Measurements from ENCODE around the gene C14orf93. TPM values are rescaled to one million over a fixed set of nuclear protein-coding genes. Genes with fewer than 3 reads are reported as not detected.

The C14orf93 gene
- total RNA-seq, 5 donors from 2014 or later (not counting 1 experiment from before 2014, with no cell fraction given), result 10.8 to 13.7 (median 12.4) TPM

DNA sequence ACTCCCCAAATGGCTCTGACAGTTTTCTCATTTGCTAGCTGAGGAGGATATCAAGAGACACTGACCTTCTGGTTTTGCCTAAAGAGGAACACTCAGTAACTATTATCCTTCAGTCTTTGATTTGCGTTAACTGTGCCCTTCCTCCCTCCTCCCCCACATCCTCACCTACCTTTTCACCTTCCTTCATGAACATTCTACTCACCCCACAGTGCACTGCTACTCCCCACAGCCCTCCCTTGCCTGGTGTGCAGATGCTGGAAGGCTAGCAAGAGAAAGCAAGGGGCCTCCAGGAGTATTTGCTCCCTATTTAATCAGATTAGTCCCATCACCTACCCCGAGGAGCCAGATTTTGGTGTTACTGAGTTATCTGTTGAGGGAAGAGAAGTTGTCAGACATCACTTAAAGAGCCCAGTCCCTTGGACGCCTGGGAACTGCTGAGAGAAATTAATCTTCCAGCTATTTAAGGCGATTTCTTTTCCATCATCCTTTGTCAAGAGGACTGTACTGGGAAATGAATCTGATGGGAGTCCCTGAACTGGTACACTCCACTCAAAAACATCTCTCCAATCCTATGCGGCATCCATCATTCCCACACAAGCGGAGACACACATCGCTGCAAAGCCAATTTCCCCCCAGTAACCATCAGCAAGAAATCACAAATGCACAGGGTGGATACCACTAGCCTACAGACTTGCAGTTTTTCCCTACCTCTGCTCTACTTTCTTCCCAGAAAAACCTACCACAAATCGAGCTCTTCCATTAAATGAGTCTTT is 13.3 kb upstream of the C14orf93 start:
- no peaks in the 10 kb centered on the region for H3K27me3 Mint-ChIP-seq
- DNase-seq (peak in 2 of 35 experiments; percentile 11 to 12), ATAC-seq (replicated peaks in 1 of 4) (peak; percentile 38 to 60 (median 46))
- H3K36me3 Mint-ChIP-seq, result peaks cover 24% of the 10 kb centered on the region
- CTCF ChIA-PET, result interaction anchor here (0.5 to 3.0 kb wide), 6 partner anchors 26 to 68 kb away, joined by 3 to 11 read pairs (median 4); no protein-coding TSS in a partner anchor
- H3K27ac ChIP-seq (ENCODE audit: low read length), result peak overlapping the region; percentile 22
- H3K36me3 ChIP-seq (ENCODE audit: control insufficient read depth in 2 of 2, extremely low read depth in 1 of 2, insufficient read depth in 1 of 2, low read length in 1 of 2), result peaks cover 0 to 15% of the 10 kb centered on the region in 2 donors
- H3K4me3 Mint-ChIP-seq, result peak overlapping the region; percentile 22 to 71 (median 67)
- no peaks in the 10 kb centered on the region for H3K9me3 Mint-ChIP-seq
- H3K27me3 ChIP-seq (replicated peaks in 1 of 2; ENCODE audit: control insufficient read depth in 2 of 2, extremely low read depth in 1 of 2, insufficient read depth in 2 of 2, low read length in 1 of 2), result no peaks in the 10 kb centered on the region
- POLR2A ChIA-PET, result interaction anchor here (0.6 to 1.0 kb wide), 4 partner anchors 10 to 457 kb away, joined by 3 to 6 read pairs (median 4); no protein-coding TSS in a partner anchor
- H3K4me1 Mint-ChIP-seq, result peaks cover 55 to 64% (median 56%) of the 10 kb centered on the region in 3 donors
- H3K4me1 ChIP-seq (ENCODE audit: control insufficient read depth in 1 of 2, extremely low read depth in 1 of 2, insufficient read depth in 2 of 2, low read length in 2 of 2), result peaks cover 33 to 39% of the 10 kb centered on the region in 2 experiments
- H3K9me3 ChIP-seq, result no peaks in the 10 kb centered on the region
- WGBS (ENCODE audit: insufficient coverage), result 90% methylated on average over 2 of the region's 8 CpGs
- H3K4me3 ChIP-seq (ENCODE audit: control insufficient read depth in 1 of 2, extremely low read depth in 1 of 2, low read length in 1 of 2), result no peak overlapping the region
- H3K27ac Mint-ChIP-seq, result peak overlapping the region; percentile 77 to 90

- H3K4me1 ChIP-seq (ENCODE audit: control insufficient read depth in 1 of 2, extremely low read depth in 1 of 2, insufficient read depth in 2 of 2, low read length in 2 of 2), result peaks cover 30 to 38% of the 10 kb centered on the region in 2 experiments
- peak overlapping the region; percentile 71 to 76 (median 71) for H3K4me3 Mint-ChIP-seq
- 92% methylated on average over 5 of the region's 7 CpGs for WGBS (ENCODE audit: insufficient coverage)
- no peaks in the 10 kb centered on the region for H3K27me3 ChIP-seq (replicated peaks in 1 of 2; ENCODE audit: control insufficient read depth in 2 of 2, extremely low read depth in 1 of 2, insufficient read depth in 2 of 2, low read length in 1 of 2)
- POLR2A ChIA-PET, result interaction anchor here in 1 of 2 donors (0.5 to 0.6 kb wide), 3 partner anchors 10 to 107 kb away, joined by 3 to 6 read pairs (median 4); no protein-coding TSS in a partner anchor
- peaks cover 48 to 56% (median 49%) of the 10 kb centered on the region in 3 donors for H3K4me1 Mint-ChIP-seq
- DNase-seq (no peak), ATAC-seq (replicated peaks in 1 of 4) (no peak)
- CTCF ChIA-PET, result interaction anchor here in 1 of 2 donors (0.8 to 3.0 kb wide), 2 partner anchors 26 to 36 kb away, joined by 3 to 11 read pairs; no protein-coding TSS in a partner anchor
- H3K27ac ChIP-seq (ENCODE audit: low read length), result no peak overlapping the region
- no peaks in the 10 kb centered on the region for H3K27me3 Mint-ChIP-seq
- peak overlapping the region; percentile 83 to 95 for H3K27ac Mint-ChIP-seq
- H3K9me3 ChIP-seq, result no peaks in the 10 kb centered on the region
- peaks cover 0 to 15% of the 10 kb centered on the region in 2 donors for H3K36me3 ChIP-seq (ENCODE audit: control insufficient read depth in 2 of 2, extremely low read depth in 1 of 2, insufficient read depth in 1 of 2, low read length in 1 of 2)
- H3K36me3 Mint-ChIP-seq, result peaks cover 17% of the 10 kb centered on the region
- H3K4me3 ChIP-seq (ENCODE audit: control insufficient read depth in 1 of 2, extremely low read depth in 1 of 2, low read length in 1 of 2), result no peak overlapping the region
- H3K9me3 Mint-ChIP-seq, result no peaks in the 10 kb centered on the region
Measured at GRCh38 chr14:23021889-23022442, 12.0 kb upstream of the C14orf93 start.

- Mint-ChIP-seq H3K27me3 (no peaks in the 10 kb centered on the region), H3K36me3 (peaks cover 17% of the 10 kb centered on the region), H3K4me3 (peak overlapping the region; percentile 71 to 76 (median 71)), H3K27ac (peak overlapping the region; percentile 83 to 95), H3K9me3 (no peaks in the 10 kb centered on the region), H3K4me1 (peaks cover 48 to 56% (median 49%) of the 10 kb centered on the region in 3 donors)
- DNase-seq (no peak), ATAC-seq (replicated peaks in 1 of 4) (peak in 1 of 4 experiments; percentile 20)
- Histone ChIP-seq H3K9me3 (no peaks in the 10 kb centered on the region), H3K36me3 (ENCODE audit: control insufficient read depth in 2 of 2, extremely low read depth in 1 of 2, insufficient read depth in 1 of 2, low read length in 1 of 2) (peaks cover 0 to 15% of the 10 kb centered on the region in 2 donors), H3K4me1 (ENCODE audit: control insufficient read depth in 1 of 2, extremely low read depth in 1 of 2, insufficient read depth in 2 of 2, low read length in 2 of 2) (peaks cover 30 to 38% of the 10 kb centered on the region in 2 experiments), H3K27me3 (replicated peaks in 1 of 2; ENCODE audit: control insufficient read depth in 2 of 2, extremely low read depth in 1 of 2, insufficient read depth in 2 of 2, low read length in 1 of 2) (no peaks in the 10 kb centered on the region), H3K27ac (ENCODE audit: low read length) (no peak overlapping the region), H3K4me3 (ENCODE audit: control insufficient read depth in 1 of 2, extremely low read depth in 1 of 2, low read length in 1 of 2) (no peak overlapping the region)
- ChIA-PET CTCF (interaction anchor here (0.7 to 3.0 kb wide), 5 partner anchors 14 to 35 kb away, joined by 4 to 11 read pairs (median 5); no protein-coding TSS in a partner anchor), POLR2A (interaction anchor here in 1 of 2 donors (0.5 to 0.6 kb wide), 2 partner anchors 9 to 106 kb away, joined by 3 to 4 read pairs; no protein-coding TSS in a partner anchor)
- WGBS (ENCODE audit: insufficient coverage), result 54% methylated on average over 4 of the region's 9 CpGs
Measured at GRCh38 chr14:23021434-23021833, 11.5 kb upstream of the C14orf93 start.

- Mint-ChIP-seq H3K36me3 (peaks cover 9% of the 10 kb centered on the region), H3K27me3 (no peaks in the 10 kb centered on the region), H3K27ac (peak overlapping the region; percentile 83 to 95), H3K4me1 (peaks cover 43 to 55% (median 45%) of the 10 kb centered on the region in 3 donors), H3K4me3 (peak overlapping the region; percentile 71 to 76 (median 71)), H3K9me3 (no peaks in the 10 kb centered on the region)
- peaks cover 28 to 38% of the 10 kb centered on the region in 2 experiments for H3K4me1 ChIP-seq (ENCODE audit: control insufficient read depth in 1 of 2, extremely low read depth in 1 of 2, insufficient read depth in 2 of 2, low read length in 2 of 2)
- H3K36me3 ChIP-seq (ENCODE audit: control insufficient read depth in 2 of 2, extremely low read depth in 1 of 2, insufficient read depth in 1 of 2, low read length in 1 of 2), result peaks cover 0 to 6% of the 10 kb centered on the region in 2 donors
- peak overlapping the region in 1 of 2 donors; percentile 2 for H3K4me3 ChIP-seq (ENCODE audit: control insufficient read depth in 1 of 2, extremely low read depth in 1 of 2, low read length in 1 of 2)
- POLR2A ChIA-PET, result interaction anchor here in 1 of 2 donors (0.6 to 0.7 kb wide), 2 partner anchors 10 to 254 kb away, joined by 3 to 4 read pairs; partner anchors contain the start of gene OXA1L
- 40% methylated on average over 2 of the region's 7 CpGs for WGBS (ENCODE audit: insufficient coverage)
- no peak overlapping the region for H3K27ac ChIP-seq (ENCODE audit: low read length)
- ATAC-seq (replicated peaks in 1 of 4), result peak; percentile 67 to 85 (median 68)
- CTCF ChIA-PET, result interaction anchor here (0.6 to 3.0 kb wide), 9 partner anchors 13 to 449 kb away, joined by 3 to 11 read pairs (median 5); no protein-coding TSS in a partner anchor
- H3K27me3 ChIP-seq (replicated peaks in 1 of 2; ENCODE audit: control insufficient read depth in 2 of 2, extremely low read depth in 1 of 2, insufficient read depth in 2 of 2, low read length in 1 of 2), result no peaks in the 10 kb centered on the region
- peak in 4 of 35 experiments; percentile 11 to 45 (median 31) for DNase-seq
- no peaks in the 10 kb centered on the region for H3K9me3 ChIP-seq
Measured at GRCh38 chr14:23020143-23021128, 10.5 kb upstream of the C14orf93 start.

DNA sequence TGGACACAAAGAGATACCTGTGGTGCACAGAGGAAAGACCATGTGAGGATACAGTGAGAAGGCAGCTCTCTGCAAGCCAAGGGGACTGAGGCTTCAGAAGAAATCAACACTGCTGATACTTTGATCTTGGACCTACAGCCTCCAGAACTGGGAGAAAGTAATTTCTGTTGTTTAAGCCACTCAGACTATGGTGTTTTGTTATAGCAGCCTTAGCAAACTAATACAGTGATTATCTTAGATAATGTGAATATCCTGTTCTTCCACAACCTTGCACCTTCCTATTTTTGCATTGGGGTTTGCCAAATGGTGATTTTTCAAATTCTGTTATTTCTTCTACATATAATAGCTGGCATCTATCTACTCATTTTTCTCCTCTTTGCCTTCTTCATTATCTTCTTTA is 8.2 kb upstream of the C14orf93 start:
- CTCF ChIA-PET, result no interaction called here

More for the DNA sequence above, 8.2 kb upstream of the C14orf93 start:
- H3K4me3 ChIP-seq (ENCODE audit: control insufficient read depth in 1 of 2, extremely low read depth in 1 of 2, low read length in 1 of 2), result no peak overlapping the region
- Mint-ChIP-seq H3K27me3 (no peaks in the 10 kb centered on the region), H3K4me1 (peaks cover 25 to 34% (median 29%) of the 10 kb centered on the region in 3 donors), H3K36me3 (no peaks in the 10 kb centered on the region), H3K27ac (no peak overlapping the region), H3K9me3 (no peaks in the 10 kb centered on the region), H3K4me3 (no peak overlapping the region)
- no peaks in the 10 kb centered on the region for H3K36me3 ChIP-seq (ENCODE audit: control insufficient read depth in 2 of 2, extremely low read depth in 1 of 2, insufficient read depth in 1 of 2, low read length in 1 of 2)
- H3K9me3 ChIP-seq, result no peaks in the 10 kb centered on the region
- no peak for ATAC-seq (replicated peaks in 1 of 4)
- POLR2A ChIA-PET, result no interaction called here
- no peak for DNase-seq
- no peaks in the 10 kb centered on the region for H3K27me3 ChIP-seq (replicated peaks in 1 of 2; ENCODE audit: control insufficient read depth in 2 of 2, extremely low read depth in 1 of 2, insufficient read depth in 2 of 2, low read length in 1 of 2)
- H3K4me1 ChIP-seq (ENCODE audit: control insufficient read depth in 1 of 2, extremely low read depth in 1 of 2, insufficient read depth in 2 of 2, low read length in 2 of 2), result peaks cover 9 to 26% of the 10 kb centered on the region in 2 experiments
- H3K27ac ChIP-seq (ENCODE audit: low read length), result no peak overlapping the region

Measured in T-cell (primary cell).